K562 (cell line): ENCODE measurements around the gene SLC16A1. TPM values are rescaled to one million over a fixed set of nuclear protein-coding genes. Genes with fewer than 3 reads are reported as not detected.

ENCODE experiments used
- CREM ChIP-seq: IDR thresholded peaks from 2 replicates; pipeline ENCODE4 v1.6.1; 2014; ENCODE audit warnings: antibody characterized with exemption, low read depth
- KLF1 ChIP-seq: fragments of 450-650 bp; IDR thresholded peaks from 2 replicates; pipeline ENCODE4 v1.6.1; 2016; ENCODE audit warnings: missing genetic modification characterization, missing compliant biosample characterization
- LCOR ChIP-seq: sonication (generic); formaldehyde crosslinking; IDR thresholded peaks from 2 replicates; pipeline ENCODE4 v1.8.0; 2022; ENCODE audit warnings: mild to moderate bottlenecking, missing genetic modification reagents
- MEF2A ChIP-seq: IDR thresholded peaks from 2 replicates; pipeline ENCODE4 v1.6.1; 2011; ENCODE audit warnings: low read depth, mild to moderate bottlenecking, low read length, moderate library complexity; ENCODE audit not compliant: control insufficient read depth
- POLR2G ChIP-seq: fragments of 200-400 bp; formaldehyde crosslinking; IDR thresholded peaks from 2 replicates; pipeline ENCODE4 v1.6.1; 2017; ENCODE audit warnings: low read depth, mild to moderate bottlenecking, antibody characterized with exemption, low read length, moderate library complexity
- RBM14 ChIP-seq: fragments of 200-400 bp; formaldehyde crosslinking; IDR thresholded peaks from 2 replicates; pipeline ENCODE4 v1.6.1; 2018; ENCODE audit warnings: low read depth, mild to moderate bottlenecking, low read length, moderate library complexity, borderline replicate concordance; ENCODE audit not compliant: insufficient read depth
- ZBTB43 ChIP-seq: sonication (generic); formaldehyde crosslinking; IDR thresholded peaks from 2 replicates; pipeline ENCODE4 v1.8.0; 2023; ENCODE audit warnings: mild to moderate bottlenecking, missing genetic modification reagents
- ZEB2 ChIP-seq: fragments of 450-650 bp; IDR thresholded peaks from 2 replicates; pipeline ENCODE4 v1.6.1; 2016
- ZNF316 ChIP-seq: fragments of 450-650 bp; IDR thresholded peaks from 2 replicates; pipeline ENCODE4 v1.6.1; 2016
- polyA plus RNA-seq, 8 experiments: library from polyadenylated mRNA; depleted of rRNA in 4 of 8; stranded (reverse) in 5 of 8; unstranded in 3 of 8; fragments of >200 nt; fragmentation: Nextera tagmentation in 2 of 8; fragmentation: Illumina TruSeq in 1 of 8; extraction: Ambion mirVana in 2 of 8; extraction: Trizol in 1 of 8; gene quantifications; 2 replicates each; pipeline versions ENCODE4 v1.2.1 to v1.2.3, GENCODE V29; 2011 to 2014; ENCODE audit warnings: inconsistent platforms in 1 of 8, missing spikeins in 1 of 8
- total RNA-seq, 7 experiments: library from RNA; depleted of rRNA in 6 of 7; stranded (reverse); fragments of >200 nt in 6 of 7; fragmentation: Illumina TruSeq in 2 of 7; extraction: Trizol in 2 of 7; gene quantifications; 2 replicates each; pipeline versions ENCODE4 v1.2.1 to v1.2.3, GENCODE V29; 2011 to 2021; ENCODE audit warnings: low replicate concordance in 1 of 7
- TF ChIP-seq, protein P1 (sequence below): fragments of 450-650 bp; IDR thresholded peaks from 2 replicates; pipeline ENCODE4 v1.6.1; 2016; ENCODE audit warnings: mild to moderate bottlenecking, moderate library complexity
- TF ChIP-seq, protein P2 (sequence below), 2 experiments: fragments of 250-450 bp in 1 of 2; fragments of 450-650 bp in 1 of 2; sonication (Bioruptor Pico) in 1 of 2; IDR thresholded peaks; 2 replicates each; pipeline versions ENCODE4 v1.6.1 to v1.8.0; 2016 to 2021; ENCODE audit warnings: mild to moderate bottlenecking in 2 of 2, moderate library complexity in 2 of 2, missing compliant biosample characterization in 1 of 2, missing genetic modification characterization in 1 of 2
- TF ChIP-seq, protein P3 (sequence below): sonication (generic); formaldehyde crosslinking; IDR thresholded peaks from 2 replicates; pipeline ENCODE4 v1.8.0; 2022; ENCODE audit warnings: mild to moderate bottlenecking, missing genetic modification reagents, borderline replicate concordance

SLC16A1 gene
- total and polyA plus RNA-seq, 9 of the 15 experiments (the other 6 are each of a cell fraction or from before 2014, with no cell fraction given) = 73.1 to 244 (median 117) TPM

GRCh38 chr1:112878321-112878720 lies 77.7 kb downstream of the SLC16A1 start (continued):
- TF ChIP-seq, protein P1, sequence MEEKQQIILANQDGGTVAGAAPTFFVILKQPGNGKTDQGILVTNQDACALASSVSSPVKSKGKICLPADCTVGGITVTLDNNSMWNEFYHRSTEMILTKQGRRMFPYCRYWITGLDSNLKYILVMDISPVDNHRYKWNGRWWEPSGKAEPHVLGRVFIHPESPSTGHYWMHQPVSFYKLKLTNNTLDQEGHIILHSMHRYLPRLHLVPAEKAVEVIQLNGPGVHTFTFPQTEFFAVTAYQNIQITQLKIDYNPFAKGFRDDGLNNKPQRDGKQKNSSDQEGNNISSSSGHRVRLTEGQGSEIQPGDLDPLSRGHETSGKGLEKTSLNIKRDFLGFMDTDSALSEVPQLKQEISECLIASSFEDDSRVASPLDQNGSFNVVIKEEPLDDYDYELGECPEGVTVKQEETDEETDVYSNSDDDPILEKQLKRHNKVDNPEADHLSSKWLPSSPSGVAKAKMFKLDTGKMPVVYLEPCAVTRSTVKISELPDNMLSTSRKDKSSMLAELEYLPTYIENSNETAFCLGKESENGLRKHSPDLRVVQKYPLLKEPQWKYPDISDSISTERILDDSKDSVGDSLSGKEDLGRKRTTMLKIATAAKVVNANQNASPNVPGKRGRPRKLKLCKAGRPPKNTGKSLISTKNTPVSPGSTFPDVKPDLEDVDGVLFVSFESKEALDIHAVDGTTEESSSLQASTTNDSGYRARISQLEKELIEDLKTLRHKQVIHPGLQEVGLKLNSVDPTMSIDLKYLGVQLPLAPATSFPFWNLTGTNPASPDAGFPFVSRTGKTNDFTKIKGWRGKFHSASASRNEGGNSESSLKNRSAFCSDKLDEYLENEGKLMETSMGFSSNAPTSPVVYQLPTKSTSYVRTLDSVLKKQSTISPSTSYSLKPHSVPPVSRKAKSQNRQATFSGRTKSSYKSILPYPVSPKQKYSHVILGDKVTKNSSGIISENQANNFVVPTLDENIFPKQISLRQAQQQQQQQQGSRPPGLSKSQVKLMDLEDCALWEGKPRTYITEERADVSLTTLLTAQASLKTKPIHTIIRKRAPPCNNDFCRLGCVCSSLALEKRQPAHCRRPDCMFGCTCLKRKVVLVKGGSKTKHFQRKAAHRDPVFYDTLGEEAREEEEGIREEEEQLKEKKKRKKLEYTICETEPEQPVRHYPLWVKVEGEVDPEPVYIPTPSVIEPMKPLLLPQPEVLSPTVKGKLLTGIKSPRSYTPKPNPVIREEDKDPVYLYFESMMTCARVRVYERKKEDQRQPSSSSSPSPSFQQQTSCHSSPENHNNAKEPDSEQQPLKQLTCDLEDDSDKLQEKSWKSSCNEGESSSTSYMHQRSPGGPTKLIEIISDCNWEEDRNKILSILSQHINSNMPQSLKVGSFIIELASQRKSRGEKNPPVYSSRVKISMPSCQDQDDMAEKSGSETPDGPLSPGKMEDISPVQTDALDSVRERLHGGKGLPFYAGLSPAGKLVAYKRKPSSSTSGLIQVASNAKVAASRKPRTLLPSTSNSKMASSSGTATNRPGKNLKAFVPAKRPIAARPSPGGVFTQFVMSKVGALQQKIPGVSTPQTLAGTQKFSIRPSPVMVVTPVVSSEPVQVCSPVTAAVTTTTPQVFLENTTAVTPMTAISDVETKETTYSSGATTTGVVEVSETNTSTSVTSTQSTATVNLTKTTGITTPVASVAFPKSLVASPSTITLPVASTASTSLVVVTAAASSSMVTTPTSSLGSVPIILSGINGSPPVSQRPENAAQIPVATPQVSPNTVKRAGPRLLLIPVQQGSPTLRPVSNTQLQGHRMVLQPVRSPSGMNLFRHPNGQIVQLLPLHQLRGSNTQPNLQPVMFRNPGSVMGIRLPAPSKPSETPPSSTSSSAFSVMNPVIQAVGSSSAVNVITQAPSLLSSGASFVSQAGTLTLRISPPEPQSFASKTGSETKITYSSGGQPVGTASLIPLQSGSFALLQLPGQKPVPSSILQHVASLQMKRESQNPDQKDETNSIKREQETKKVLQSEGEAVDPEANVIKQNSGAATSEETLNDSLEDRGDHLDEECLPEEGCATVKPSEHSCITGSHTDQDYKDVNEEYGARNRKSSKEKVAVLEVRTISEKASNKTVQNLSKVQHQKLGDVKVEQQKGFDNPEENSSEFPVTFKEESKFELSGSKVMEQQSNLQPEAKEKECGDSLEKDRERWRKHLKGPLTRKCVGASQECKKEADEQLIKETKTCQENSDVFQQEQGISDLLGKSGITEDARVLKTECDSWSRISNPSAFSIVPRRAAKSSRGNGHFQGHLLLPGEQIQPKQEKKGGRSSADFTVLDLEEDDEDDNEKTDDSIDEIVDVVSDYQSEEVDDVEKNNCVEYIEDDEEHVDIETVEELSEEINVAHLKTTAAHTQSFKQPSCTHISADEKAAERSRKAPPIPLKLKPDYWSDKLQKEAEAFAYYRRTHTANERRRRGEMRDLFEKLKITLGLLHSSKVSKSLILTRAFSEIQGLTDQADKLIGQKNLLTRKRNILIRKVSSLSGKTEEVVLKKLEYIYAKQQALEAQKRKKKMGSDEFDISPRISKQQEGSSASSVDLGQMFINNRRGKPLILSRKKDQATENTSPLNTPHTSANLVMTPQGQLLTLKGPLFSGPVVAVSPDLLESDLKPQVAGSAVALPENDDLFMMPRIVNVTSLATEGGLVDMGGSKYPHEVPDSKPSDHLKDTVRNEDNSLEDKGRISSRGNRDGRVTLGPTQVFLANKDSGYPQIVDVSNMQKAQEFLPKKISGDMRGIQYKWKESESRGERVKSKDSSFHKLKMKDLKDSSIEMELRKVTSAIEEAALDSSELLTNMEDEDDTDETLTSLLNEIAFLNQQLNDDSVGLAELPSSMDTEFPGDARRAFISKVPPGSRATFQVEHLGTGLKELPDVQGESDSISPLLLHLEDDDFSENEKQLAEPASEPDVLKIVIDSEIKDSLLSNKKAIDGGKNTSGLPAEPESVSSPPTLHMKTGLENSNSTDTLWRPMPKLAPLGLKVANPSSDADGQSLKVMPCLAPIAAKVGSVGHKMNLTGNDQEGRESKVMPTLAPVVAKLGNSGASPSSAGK = no peak; the same call in 1 of the 2 replicates
- TF ChIP-seq KLF1 (tag) (no peak), POLR2G (no peak), ZBTB43 (no peak), ZNF316 (no peak; the same call in 1 of the 2 replicates), MEF2A (no peak), CREM (peak; percentile 91), LCOR (CRISPR knock-in tag) (0 out of 2 replicates have a peak, but pooled peaks have one; percentile 54), ZEB2 (peak; percentile 37; the same call in 1 of the 2 replicates), RBM14 (no peak)
- TF ChIP-seq, protein P2, sequence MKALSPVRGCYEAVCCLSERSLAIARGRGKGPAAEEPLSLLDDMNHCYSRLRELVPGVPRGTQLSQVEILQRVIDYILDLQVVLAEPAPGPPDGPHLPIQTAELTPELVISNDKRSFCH (CRISPR knock-in tag; IDR thresholded peaks at IDR 0.05) = no peak
- TF ChIP-seq, protein P2 (tag; IDR thresholded peaks at IDR 0.05) = no peak
- TF ChIP-seq, protein P3, sequence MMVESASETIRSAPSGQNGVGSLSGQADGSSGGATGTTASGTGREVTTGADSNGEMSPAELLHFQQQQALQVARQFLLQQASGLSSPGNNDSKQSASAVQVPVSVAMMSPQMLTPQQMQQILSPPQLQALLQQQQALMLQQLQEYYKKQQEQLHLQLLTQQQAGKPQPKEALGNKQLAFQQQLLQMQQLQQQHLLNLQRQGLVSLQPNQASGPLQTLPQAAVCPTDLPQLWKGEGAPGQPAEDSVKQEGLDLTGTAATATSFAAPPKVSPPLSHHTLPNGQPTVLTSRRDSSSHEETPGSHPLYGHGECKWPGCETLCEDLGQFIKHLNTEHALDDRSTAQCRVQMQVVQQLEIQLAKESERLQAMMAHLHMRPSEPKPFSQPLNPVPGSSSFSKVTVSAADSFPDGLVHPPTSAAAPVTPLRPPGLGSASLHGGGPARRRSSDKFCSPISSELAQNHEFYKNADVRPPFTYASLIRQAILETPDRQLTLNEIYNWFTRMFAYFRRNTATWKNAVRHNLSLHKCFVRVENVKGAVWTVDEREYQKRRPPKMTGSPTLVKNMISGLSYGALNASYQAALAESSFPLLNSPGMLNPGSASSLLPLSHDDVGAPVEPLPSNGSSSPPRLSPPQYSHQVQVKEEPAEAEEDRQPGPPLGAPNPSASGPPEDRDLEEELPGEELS (CRISPR knock-in tag) = no peak
